ENCODE measurements around the gene SPATA19. TPM values are rescaled to one million over a fixed set of nuclear protein-coding genes. Genes with fewer than 3 reads are reported as not detected.

Gene SPATA19
- total RNA-seq, 1 donor from 2014 or later = not detected

DNA sequence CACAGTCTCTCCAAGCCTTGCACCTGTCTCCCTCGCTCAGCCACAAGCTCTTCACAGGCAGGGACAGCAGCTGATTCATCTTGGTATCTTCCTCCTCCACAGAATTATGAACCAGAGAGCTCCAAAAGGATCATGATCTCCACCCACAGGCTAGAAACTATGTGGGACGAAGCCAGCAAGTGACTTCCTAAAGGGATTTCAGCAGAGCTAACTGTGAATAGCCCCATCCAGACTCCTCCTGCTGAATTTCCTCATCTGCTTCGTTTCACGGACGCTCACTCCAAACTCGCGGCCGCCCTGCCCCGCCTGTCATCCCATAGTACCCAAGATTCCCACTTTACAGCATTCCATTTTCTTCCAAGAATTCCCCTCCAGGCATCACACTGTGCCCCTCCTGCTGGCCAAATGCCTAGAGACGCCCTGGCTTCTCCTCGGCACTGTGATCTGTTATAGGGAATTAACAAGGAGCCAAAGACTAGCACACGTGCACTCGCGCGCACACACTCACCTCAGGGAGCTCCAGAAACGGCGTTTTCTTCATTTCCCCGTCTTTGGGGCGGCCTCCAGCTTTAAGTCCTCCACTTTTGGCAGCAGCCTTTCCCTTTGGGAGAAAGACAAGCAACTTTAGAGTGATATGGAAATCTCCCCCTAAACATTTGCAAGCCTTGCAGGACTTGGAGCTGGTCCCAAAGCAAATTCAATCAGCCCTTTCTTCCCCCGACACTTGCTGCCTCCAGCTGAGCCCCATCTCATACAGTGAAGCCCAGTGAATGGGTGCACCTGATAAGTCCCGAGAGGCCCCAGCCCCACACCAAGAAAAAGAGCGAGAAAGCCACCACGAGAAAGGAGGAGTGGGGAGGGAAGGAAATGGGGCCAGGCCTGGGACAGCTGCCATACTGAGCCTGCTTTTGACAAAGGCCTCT lies 35.5 kb downstream of the SPATA19 start:
- TF ChIP-seq, protein P1, sequence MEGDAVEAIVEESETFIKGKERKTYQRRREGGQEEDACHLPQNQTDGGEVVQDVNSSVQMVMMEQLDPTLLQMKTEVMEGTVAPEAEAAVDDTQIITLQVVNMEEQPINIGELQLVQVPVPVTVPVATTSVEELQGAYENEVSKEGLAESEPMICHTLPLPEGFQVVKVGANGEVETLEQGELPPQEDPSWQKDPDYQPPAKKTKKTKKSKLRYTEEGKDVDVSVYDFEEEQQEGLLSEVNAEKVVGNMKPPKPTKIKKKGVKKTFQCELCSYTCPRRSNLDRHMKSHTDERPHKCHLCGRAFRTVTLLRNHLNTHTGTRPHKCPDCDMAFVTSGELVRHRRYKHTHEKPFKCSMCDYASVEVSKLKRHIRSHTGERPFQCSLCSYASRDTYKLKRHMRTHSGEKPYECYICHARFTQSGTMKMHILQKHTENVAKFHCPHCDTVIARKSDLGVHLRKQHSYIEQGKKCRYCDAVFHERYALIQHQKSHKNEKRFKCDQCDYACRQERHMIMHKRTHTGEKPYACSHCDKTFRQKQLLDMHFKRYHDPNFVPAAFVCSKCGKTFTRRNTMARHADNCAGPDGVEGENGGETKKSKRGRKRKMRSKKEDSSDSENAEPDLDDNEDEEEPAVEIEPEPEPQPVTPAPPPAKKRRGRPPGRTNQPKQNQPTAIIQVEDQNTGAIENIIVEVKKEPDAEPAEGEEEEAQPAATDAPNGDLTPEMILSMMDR (IDR thresholded peaks at IDR 0.05; ENCODE audit: unreplicated experiment) = no peak
- H3K4me1 Mint-ChIP-seq (ENCODE audit: unreplicated experiment) = peaks cover 12% of the 10 kb centered on the region
- no peak overlapping the region for H3K4me3 Mint-ChIP-seq (ENCODE audit: unreplicated experiment)
- DNase-seq (ENCODE audit: low spot score) = no peak
- no peaks in the 10 kb centered on the region for H3K36me3 Mint-ChIP-seq (ENCODE audit: low read depth, unreplicated experiment)
- H3K27ac Mint-ChIP-seq (ENCODE audit: unreplicated experiment) = no peak overlapping the region
- H3K27me3 Mint-ChIP-seq (ENCODE audit: unreplicated experiment) = peaks cover 4% of the 10 kb centered on the region
- no peaks in the 10 kb centered on the region for H3K9me3 Mint-ChIP-seq (ENCODE audit: unreplicated experiment)

DNA sequence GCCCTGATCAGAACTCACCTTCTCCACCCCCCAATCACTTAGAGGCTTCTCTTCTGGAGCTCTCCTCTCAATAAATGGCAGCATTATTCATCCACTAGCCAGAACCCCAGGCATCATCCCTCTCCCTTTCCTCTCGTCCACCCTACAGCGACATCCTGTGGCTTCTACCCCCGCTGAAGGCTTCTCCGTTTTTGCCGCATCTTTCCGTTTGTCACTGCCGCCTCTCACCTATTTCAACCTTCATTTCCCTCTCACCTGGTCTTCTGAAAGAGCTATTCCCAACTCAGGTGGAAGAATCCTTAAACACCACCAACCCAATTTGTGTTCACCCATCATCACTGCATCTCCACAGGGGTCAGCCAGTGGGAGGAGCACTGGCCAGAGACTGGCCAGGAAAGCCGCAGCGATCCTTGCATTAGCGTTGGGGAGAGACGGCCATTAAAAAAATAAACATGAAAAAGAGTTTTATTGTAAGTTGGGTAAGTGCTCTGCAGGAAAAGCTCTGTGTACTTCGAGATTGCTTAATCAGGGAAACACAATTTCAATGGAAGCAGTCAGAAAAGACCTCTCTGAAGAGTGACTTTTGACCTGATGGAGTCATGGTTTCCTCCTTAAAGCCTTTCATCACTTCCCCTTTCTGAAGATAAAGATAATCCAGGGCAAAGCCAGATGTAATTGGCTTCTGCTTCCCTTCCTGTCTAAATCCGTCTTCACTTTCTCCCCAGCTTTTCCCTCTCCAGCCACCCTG lies 36.7 kb downstream of the SPATA19 start:
- H3K9me3 Mint-ChIP-seq (ENCODE audit: unreplicated experiment) = no peaks in the 10 kb centered on the region
- no peak for DNase-seq (ENCODE audit: low spot score)
- H3K27ac Mint-ChIP-seq (ENCODE audit: unreplicated experiment) = no peak overlapping the region
- no peaks in the 10 kb centered on the region for H3K36me3 Mint-ChIP-seq (ENCODE audit: low read depth, unreplicated experiment)
- H3K4me1 Mint-ChIP-seq (ENCODE audit: unreplicated experiment) = peaks cover 12% of the 10 kb centered on the region
- TF ChIP-seq, protein P1 (IDR thresholded peaks at IDR 0.05; ENCODE audit: unreplicated experiment) = no peak
- H3K27me3 Mint-ChIP-seq (ENCODE audit: unreplicated experiment) = peaks cover 4% of the 10 kb centered on the region
- no peak overlapping the region for H3K4me3 Mint-ChIP-seq (ENCODE audit: unreplicated experiment)

DNA sequence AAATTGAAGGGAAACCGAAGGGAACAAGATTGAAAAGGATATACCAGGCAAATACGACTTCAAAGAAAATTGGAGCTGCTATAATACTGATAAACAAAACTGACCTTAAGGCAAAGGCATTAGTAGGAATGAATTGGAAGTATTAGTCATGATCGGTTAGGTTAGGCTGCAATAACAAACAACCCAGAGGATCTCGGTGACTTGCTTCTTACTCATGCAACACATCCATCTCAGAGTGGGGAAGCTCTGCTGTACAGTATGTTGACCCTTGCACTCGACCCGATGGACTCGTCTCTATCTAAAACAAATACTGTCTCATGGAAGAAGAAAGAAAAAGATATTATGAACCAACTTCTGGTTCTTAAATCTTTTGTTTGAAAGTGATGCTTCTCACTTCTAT lies 42.3 kb downstream of the SPATA19 start:
- TF ChIP-seq, protein P1 (IDR thresholded peaks at IDR 0.05; ENCODE audit: unreplicated experiment) = no peak
- Mint-ChIP-seq H3K4me3 (ENCODE audit: unreplicated experiment) (no peak overlapping the region), H3K36me3 (ENCODE audit: low read depth, unreplicated experiment) (no peaks in the 10 kb centered on the region), H3K27ac (ENCODE audit: unreplicated experiment) (no peak overlapping the region), H3K4me1 (ENCODE audit: unreplicated experiment) (no peaks in the 10 kb centered on the region), H3K27me3 (ENCODE audit: unreplicated experiment) (no peaks in the 10 kb centered on the region), H3K9me3 (ENCODE audit: unreplicated experiment) (no peaks in the 10 kb centered on the region)
- DNase-seq (ENCODE audit: low spot score) = no peak

DNA sequence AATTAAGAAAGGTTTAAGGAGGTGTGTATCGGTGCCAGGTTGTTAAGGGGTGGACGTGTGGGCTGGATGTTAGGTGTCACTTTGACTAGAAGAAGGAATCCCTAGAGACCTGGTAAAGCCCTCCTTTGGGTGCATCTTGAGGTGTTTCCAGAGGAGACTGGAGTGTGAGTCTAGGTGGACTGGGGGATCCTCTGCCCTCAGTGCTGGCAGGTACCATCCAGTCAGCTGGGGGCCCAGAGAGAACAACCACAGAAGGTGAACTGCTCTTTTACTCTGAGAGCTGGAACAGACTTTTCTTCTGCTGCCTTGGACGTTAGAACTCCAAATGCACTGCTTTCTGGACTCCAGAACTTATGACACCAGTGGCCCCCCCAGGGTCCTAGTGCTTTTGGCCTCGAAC lies 44.0 kb downstream of the SPATA19 start:
- Mint-ChIP-seq H3K36me3 (ENCODE audit: low read depth, unreplicated experiment) (no peaks in the 10 kb centered on the region), H3K9me3 (ENCODE audit: unreplicated experiment) (no peaks in the 10 kb centered on the region), H3K27ac (ENCODE audit: unreplicated experiment) (no peak overlapping the region), H3K4me1 (ENCODE audit: unreplicated experiment) (no peaks in the 10 kb centered on the region), H3K4me3 (ENCODE audit: unreplicated experiment) (no peak overlapping the region), H3K27me3 (ENCODE audit: unreplicated experiment) (no peaks in the 10 kb centered on the region)
- TF ChIP-seq, protein P1 (IDR thresholded peaks at IDR 0.05; ENCODE audit: unreplicated experiment) = no peak
- DNase-seq (ENCODE audit: low spot score) = no peak
